Calu3 (cell line): ENCODE results near the gene RAB33A. TPM values are rescaled to one million over a fixed set of nuclear protein-coding genes. Genes with fewer than 3 reads are reported as not detected.
A peak's percentile ranks its signal among the peaks of the same experiment; 100 is the strongest.

Experiments
- BruUV-seq: library from RNA; stranded (reverse); fragments of 400-500 nt; replicated peaks from 2 replicates; lab custom pipeline; 2021; lab: Mats Ljungman, UMichigan
- CTCF ChIA-PET: fragments of 300-600 bp; sonication (Branson Sonifier 250); formaldehyde crosslinking; loops from one replicate; lab custom pipeline; 2022; ENCODE audit warnings: antibody characterized with exemption; lab: Charles Lee
- DNase-seq: peaks from one replicate; pipeline ENCODE4 v3.0.0; 2022
- H3K27ac Mint-ChIP-seq: one replicate; pipeline ENCODE4 v1.8.0; 2022; ENCODE audit warnings: mixed read lengths; ENCODE audit not compliant: unreplicated experiment
- H3K27me3 Mint-ChIP-seq: one replicate; pipeline ENCODE4 v1.8.0; 2022; ENCODE audit warnings: mixed read lengths; ENCODE audit not compliant: unreplicated experiment
- H3K36me3 Mint-ChIP-seq: one replicate; pipeline ENCODE4 v1.8.0; 2022; ENCODE audit warnings: mild to moderate bottlenecking, moderate library complexity, mixed read lengths; ENCODE audit not compliant: insufficient read depth, unreplicated experiment
- H3K4me1 Mint-ChIP-seq: one replicate; pipeline ENCODE4 v1.8.0; 2022; ENCODE audit warnings: mild to moderate bottlenecking, low read depth, mixed read lengths; ENCODE audit not compliant: unreplicated experiment
- H3K4me3 Mint-ChIP-seq: one replicate; pipeline ENCODE4 v1.8.0; 2022; ENCODE audit warnings: mild to moderate bottlenecking, low read depth, moderate library complexity, mixed read lengths; ENCODE audit not compliant: unreplicated experiment
- H3K9me3 Mint-ChIP-seq: one replicate; pipeline ENCODE4 v1.8.0; 2022; ENCODE audit warnings: low read depth, mixed read lengths; ENCODE audit not compliant: unreplicated experiment
- intact Hi-C: fragments of 100-400 bp; cut with micrococcal nuclease; formaldehyde crosslinking; loops from one replicate; pipeline ENCODE4 v1.10.0; 2022; ENCODE audit not compliant: unreplicated experiment
- total RNA-seq: library from RNA; stranded (reverse); gene quantifications from 2 replicates; pipeline ENCODE4 v1.2.3, GENCODE V29; 2022
- TF ChIP-seq, protein P1 (sequence below): fragments of 200-600 bp; IDR thresholded peaks from one replicate; pipeline ENCODE4 v1.8.0; 2022; ENCODE audit warnings: antibody characterized with exemption; ENCODE audit not compliant: unreplicated experiment

RAB33A gene
- total RNA-seq, 1 experiment from 2014 or later: not detected

DNA sequence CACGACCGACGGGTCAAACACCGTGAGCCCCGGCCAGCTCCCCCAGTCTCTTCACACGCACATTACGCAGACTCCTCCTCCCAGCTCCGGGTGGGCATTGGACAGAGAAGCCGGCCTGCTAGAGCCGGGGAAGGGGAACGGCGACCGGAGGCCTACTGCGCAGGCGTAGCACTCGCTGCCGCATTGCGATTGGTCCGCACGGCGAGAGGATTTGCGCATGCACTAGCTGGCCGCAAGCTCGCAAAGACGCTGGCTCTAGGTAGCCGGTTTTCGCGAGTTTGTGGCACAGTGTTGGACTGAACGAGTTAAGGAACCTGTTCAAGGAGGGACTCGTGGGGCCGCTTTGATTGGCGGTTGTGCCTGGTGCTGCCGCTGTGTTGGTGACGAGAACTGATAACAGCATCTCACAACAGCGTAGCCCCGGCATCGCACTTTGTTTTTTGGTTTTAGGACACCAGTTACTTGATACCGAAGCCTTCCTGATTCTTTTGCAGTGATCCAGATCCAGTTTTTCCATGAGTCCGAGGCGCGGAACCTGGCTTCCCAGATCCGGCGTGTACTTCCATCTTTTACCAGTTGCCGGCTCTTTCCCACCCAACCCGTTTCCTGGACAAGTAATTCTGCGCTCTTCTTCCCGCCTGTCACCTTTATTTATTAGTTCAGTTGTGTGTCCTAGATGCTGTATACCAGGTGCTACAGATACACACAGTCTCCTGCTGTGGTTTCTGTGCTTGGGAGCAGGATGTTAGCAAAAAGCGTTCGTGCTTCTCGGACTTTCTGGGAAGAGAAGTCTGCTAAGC lies 5.9 kb upstream of the RAB33A start, which contains the start of gene AIFM1:
Gene AIFM1 (minus strand): TSS at position 139 of the 800 bp plus-strand sequence. CDS start 185 bp downstream, outside the sequence.
- BruUV-seq: no TSS peak
- H3K27me3 Mint-ChIP-seq: peaks cover 7% of the 10 kb centered on the region
- H3K4me1 Mint-ChIP-seq: peaks cover 27% of the 10 kb centered on the region
- no peaks in the 10 kb centered on the region for H3K9me3 Mint-ChIP-seq
- H3K36me3 Mint-ChIP-seq: peaks cover 19% of the 10 kb centered on the region
- peak within 1 kb of the TSS; percentile 72 for H3K27ac Mint-ChIP-seq
- TF ChIP-seq, protein P1, sequence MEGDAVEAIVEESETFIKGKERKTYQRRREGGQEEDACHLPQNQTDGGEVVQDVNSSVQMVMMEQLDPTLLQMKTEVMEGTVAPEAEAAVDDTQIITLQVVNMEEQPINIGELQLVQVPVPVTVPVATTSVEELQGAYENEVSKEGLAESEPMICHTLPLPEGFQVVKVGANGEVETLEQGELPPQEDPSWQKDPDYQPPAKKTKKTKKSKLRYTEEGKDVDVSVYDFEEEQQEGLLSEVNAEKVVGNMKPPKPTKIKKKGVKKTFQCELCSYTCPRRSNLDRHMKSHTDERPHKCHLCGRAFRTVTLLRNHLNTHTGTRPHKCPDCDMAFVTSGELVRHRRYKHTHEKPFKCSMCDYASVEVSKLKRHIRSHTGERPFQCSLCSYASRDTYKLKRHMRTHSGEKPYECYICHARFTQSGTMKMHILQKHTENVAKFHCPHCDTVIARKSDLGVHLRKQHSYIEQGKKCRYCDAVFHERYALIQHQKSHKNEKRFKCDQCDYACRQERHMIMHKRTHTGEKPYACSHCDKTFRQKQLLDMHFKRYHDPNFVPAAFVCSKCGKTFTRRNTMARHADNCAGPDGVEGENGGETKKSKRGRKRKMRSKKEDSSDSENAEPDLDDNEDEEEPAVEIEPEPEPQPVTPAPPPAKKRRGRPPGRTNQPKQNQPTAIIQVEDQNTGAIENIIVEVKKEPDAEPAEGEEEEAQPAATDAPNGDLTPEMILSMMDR: no peak
- intact Hi-C loops: no loop called here
- CTCF ChIA-PET: no interaction called here
- peak; percentile 92 for DNase-seq
- peak within 1 kb of the TSS; percentile 77 for H3K4me3 Mint-ChIP-seq

DNA sequence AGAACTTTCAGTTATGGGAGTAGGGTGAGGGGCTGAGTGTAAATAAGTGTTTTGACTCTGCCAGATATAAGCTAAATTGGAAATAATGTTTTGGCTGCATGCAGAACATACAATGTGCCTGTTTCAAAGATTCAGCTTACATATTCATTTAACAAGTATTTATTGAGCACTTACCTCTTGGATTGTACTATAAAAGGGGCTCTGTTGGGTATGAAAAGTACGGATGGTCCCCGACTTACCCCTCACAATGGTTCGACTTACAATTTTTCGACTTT lies 5.3 kb upstream of the RAB33A start:
- H3K9me3 Mint-ChIP-seq: no peaks in the 10 kb centered on the region
- peaks cover 30% of the 10 kb centered on the region for H3K4me1 Mint-ChIP-seq
- intact Hi-C loops: no loop called here
- TF ChIP-seq, protein P1: no peak
- peaks cover 25% of the 10 kb centered on the region for H3K36me3 Mint-ChIP-seq
- TSS peak; percentile 78 for BruUV-seq
- peak overlapping the region; percentile 72 for H3K27ac Mint-ChIP-seq
- peak overlapping the region; percentile 77 for H3K4me3 Mint-ChIP-seq
- peaks cover 12% of the 10 kb centered on the region for H3K27me3 Mint-ChIP-seq
- CTCF ChIA-PET: no interaction called here
- no peak for DNase-seq

DNA sequence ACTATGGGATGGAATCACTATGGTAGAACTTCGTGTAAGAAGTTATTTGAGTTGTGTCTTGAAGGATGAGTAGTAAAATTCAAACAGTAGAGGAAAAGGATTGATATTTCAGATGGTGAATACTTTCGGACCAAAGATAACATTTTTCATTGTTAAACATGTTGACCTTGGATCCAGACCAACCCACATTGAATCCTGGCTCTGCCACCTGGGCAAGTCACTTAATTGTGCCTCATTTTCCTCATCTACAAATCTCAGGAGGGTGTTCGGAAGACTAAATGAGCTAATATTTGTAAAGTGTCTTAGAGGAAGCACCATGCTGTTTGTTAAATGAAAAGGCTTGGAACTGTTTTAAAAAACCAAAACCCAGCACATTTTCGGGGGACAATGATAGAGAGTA lies 4.7 kb upstream of the RAB33A start:
- TF ChIP-seq, protein P1: no peak
- no peak for DNase-seq
- peaks cover 28% of the 10 kb centered on the region for H3K36me3 Mint-ChIP-seq
- intact Hi-C loops: no loop called here
- no peak overlapping the region for H3K27ac Mint-ChIP-seq
- no TSS peak for BruUV-seq
- H3K4me3 Mint-ChIP-seq: peak overlapping the region; percentile 77
- peaks cover 30% of the 10 kb centered on the region for H3K4me1 Mint-ChIP-seq
- peaks cover 12% of the 10 kb centered on the region for H3K27me3 Mint-ChIP-seq
- no peaks in the 10 kb centered on the region for H3K9me3 Mint-ChIP-seq
- CTCF ChIA-PET: no interaction called here

DNA sequence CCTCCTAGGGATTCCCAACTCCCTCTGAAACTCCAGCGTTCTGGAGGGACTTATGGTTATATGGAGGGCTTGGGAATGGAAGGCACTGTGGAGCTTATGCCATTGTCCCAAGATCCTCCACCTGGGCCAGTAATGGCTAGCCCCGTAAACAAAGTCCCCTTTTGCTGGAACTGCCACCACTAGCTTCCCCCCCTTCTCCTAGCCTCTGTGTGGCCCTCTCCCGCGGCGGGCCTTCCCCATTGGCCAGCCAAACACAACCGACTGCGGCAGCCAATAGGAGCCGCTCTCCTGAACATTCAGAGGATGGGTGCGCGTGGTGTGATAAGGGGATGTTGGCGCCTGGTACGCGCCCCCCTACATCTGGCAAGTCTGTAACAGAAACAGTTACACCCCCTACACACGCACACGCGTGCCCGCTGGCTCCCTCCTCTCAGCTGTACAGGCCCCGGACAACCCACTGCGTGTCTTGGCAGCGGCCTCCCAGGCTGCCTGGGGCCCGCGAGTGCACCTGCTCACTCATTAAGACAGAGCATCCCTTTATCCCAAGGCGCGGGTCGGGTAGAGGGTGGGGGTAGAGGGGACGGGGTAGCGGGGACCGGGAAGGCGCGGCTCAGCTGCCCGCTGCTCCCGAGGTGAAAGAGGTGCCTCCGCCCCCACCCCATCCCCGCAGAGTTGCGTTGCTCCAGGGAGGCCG lies 863 bp upstream of the RAB33A start:
- Mint-ChIP-seq H3K27me3 (peaks cover 37% of the 10 kb centered on the region), H3K4me1 (peaks cover 21% of the 10 kb centered on the region), H3K36me3 (peaks cover 16% of the 10 kb centered on the region), H3K27ac (no peak overlapping the region), H3K9me3 (no peaks in the 10 kb centered on the region), H3K4me3 (peak overlapping the region; percentile 80)
- CTCF ChIA-PET: no interaction called here
- peak; percentile 31 for DNase-seq
- BruUV-seq: no TSS peak
- intact Hi-C loops: no loop called here
- TF ChIP-seq, protein P1: no peak
